A549 (cell line): ENCODE data around the gene ATP1B1.

ENCODE experiments used
- CTCF ChIP-seq: fragments of >200 bp; sonication (Bioruptor Twin); formaldehyde crosslinking; IDR thresholded peaks from 3 replicates; pipeline ENCODE4 v1.5.1; 2016
- EP300 ChIP-seq, 2 experiments: fragments of >200 bp; sonication (Bioruptor Twin); formaldehyde crosslinking; IDR thresholded peaks; 2 replicates in 1 of 2; 3 replicates in 1 of 2; pipeline ENCODE4 v1.6.1; 2016 to 2017
- FOXS1 ChIP-seq: fragments of 250-450 bp; sonication (Bioruptor Pico); IDR thresholded peaks from 2 replicates; pipeline ENCODE4 v1.5.0; 2020; ENCODE audit warnings: mild to moderate bottlenecking, moderate library complexity
- HDAC2 ChIP-seq: fragments of 200-600 bp; sonication (generic); IDR thresholded peaks from 2 replicates; pipeline ENCODE4 v1.6.1; 2016
- HOXA7 ChIP-seq: fragments of 250-450 bp; sonication (Bioruptor Pico); IDR thresholded peaks from 2 replicates; pipeline ENCODE4 v1.5.0; 2020; ENCODE audit warnings: mild to moderate bottlenecking, moderate library complexity
- JUN ChIP-seq, 2 experiments: fragments of >200 bp; sonication (Bioruptor Twin); formaldehyde crosslinking; IDR thresholded peaks; 2 replicates in 1 of 2; 3 replicates in 1 of 2; pipeline ENCODE4 v1.6.1; 2016 to 2017
- KDM1A ChIP-seq: fragments of 200-600 bp; sonication (generic); IDR thresholded peaks from 2 replicates; pipeline ENCODE4 v1.6.1; 2016; ENCODE audit warnings: low read depth, mild to moderate bottlenecking
- NFE2L2 ChIP-seq: fragments of 150-350 bp; conservative IDR thresholded peaks from 2 replicates; pipeline ENCODE4 v1.6.1; 2014; ENCODE audit warnings: low read length
- POLR2A ChIP-seq: IDR thresholded peaks from 2 replicates; pipeline ENCODE4 v1.6.1; 2012; ENCODE audit warnings: mild to moderate bottlenecking, low read length
- RFX5 ChIP-seq: fragments of 450-650 bp; IDR thresholded peaks from 2 replicates; pipeline ENCODE4 v1.7.1; 2014; ENCODE audit warnings: antibody characterized with exemption, mild to moderate bottlenecking, moderate library complexity
- ZSCAN20 ChIP-seq: fragments of 250-450 bp; sonication (Bioruptor Pico); IDR thresholded peaks from 2 replicates; pipeline ENCODE4 v1.8.0; 2022; ENCODE audit warnings: mild to moderate bottlenecking, moderate library complexity

- no peak for TF ChIP-seq CTCF
- no peak for TF ChIP-seq NFE2L2
- TF ChIP-seq FOXS1 (CRISPR knock-in tag), result no peak
- TF ChIP-seq HOXA7 (CRISPR knock-in tag), result no peak
- TF ChIP-seq JUN (IDR thresholded peaks at IDR 0.05), result no peak
- TF ChIP-seq RFX5, result no peak
- no peak for TF ChIP-seq ZSCAN20 (CRISPR knock-in tag)
- TF ChIP-seq KDM1A, result no peak
- no peak for TF ChIP-seq POLR2A
- no peak for TF ChIP-seq EP300 (IDR thresholded peaks at IDR 0.05)
- no peak for TF ChIP-seq HDAC2
Observed at GRCh38 chr1:169103002-169103401, 3.5 kb upstream of the ATP1B1 start.
